ENCODE data around the gene GAB4. TPM values are rescaled to one million over a fixed set of nuclear protein-coding genes. Genes with fewer than 3 reads are reported as not detected.
"Not testable (repeated sequence)": the region's sequence is repeated elsewhere in the genome, so short reads cannot be mapped to it uniquely, and the experiment has no call there.

The GAB4 gene
- total and polyA plus RNA-seq, 10 of the 15 experiments (the other 5 are each of a cell fraction or from before 2014, with no cell fraction given), result not detected

- TF ChIP-seq RUNX3 (IDR thresholded peaks at IDR 0.05; ENCODE audit: low read length) (no peak), NRF1 (conservative IDR thresholded peaks at IDR 0.05; ENCODE audit: low read depth, low read length) (no peak)
Measured at GRCh38 chr22:16937811-16938210, 70.2 kb downstream of the GAB4 start (continued).

DNA sequence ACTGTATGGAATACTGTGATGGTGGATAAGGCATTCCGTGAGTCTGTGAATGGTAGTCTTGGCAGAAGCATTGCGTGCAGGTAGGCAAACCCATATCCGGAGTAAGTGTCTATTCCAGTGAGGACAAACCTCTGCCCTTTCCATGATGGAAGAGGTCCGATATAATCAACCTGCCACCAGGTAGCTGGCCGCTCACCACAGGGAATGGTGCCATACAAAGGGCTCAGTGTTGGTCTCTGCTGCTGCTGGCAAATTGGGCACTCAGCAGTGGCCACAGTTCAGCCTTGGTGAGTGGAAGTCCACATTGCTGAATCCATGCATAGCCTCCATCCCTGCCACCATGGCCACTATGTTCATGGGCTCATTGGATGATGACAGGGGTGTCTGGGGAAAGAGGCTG lies 70.8 kb downstream of the GAB4 start:
- 53% methylated on average over 5 of the region's 5 CpGs for WGBS (ENCODE audit: insufficient coverage, insufficient replicate concordance, low lambda C conversion rate, missing lambda C conversion rate)
- H3K9me3 ChIP-seq (replicated peaks; ENCODE audit: control insufficient read depth, insufficient read depth, low read length); intact Hi-C loops (cut with micrococcal nuclease; ENCODE audit: unreplicated experiment); H3K4me1 ChIP-seq (ENCODE audit: control insufficient read depth, insufficient read depth, low read length); H4K20me1 ChIP-seq (ENCODE audit: control insufficient read depth, insufficient read depth); H2AFZ ChIP-seq (ENCODE audit: control insufficient read depth, low read depth, low read length); H3K4me2 ChIP-seq (ENCODE audit: control insufficient read depth, insufficient read depth); RAD21 ChIA-PET (ENCODE audit: unreplicated experiment); H3K36me3 ChIP-seq (ENCODE audit: control insufficient read depth in 2 of 2, insufficient read depth in 2 of 2, low read length in 1 of 2); H3K4me3 ChIP-seq; SMC1A ChIA-PET (ENCODE audit: uncharacterized antibody, unreplicated experiment); H3K27me3 ChIP-seq (replicated peaks in 1 of 2; ENCODE audit: control insufficient read depth in 2 of 2, insufficient read depth in 2 of 2, low read length in 1 of 2); DNase-seq (ENCODE audit: low read depth, low spot score); FAIRE-seq; H3K9ac ChIP-seq (ENCODE audit: control insufficient read depth, insufficient read depth, low read length); POLR2A ChIA-PET; ATAC-seq; BruUV-seq (replicated peaks); CTCF ChIA-PET; H3K79me2 ChIP-seq (ENCODE audit: control insufficient read depth, insufficient read depth, low read length); H3K27ac ChIP-seq (ENCODE audit: control insufficient read depth, insufficient read depth): not testable (repeated sequence)
- in situ Hi-C loops (cut with MboI), result loop anchor here (5.0 kb wide), 1 partner anchor 35 kb away; no protein-coding TSS in a partner anchor

DNA sequence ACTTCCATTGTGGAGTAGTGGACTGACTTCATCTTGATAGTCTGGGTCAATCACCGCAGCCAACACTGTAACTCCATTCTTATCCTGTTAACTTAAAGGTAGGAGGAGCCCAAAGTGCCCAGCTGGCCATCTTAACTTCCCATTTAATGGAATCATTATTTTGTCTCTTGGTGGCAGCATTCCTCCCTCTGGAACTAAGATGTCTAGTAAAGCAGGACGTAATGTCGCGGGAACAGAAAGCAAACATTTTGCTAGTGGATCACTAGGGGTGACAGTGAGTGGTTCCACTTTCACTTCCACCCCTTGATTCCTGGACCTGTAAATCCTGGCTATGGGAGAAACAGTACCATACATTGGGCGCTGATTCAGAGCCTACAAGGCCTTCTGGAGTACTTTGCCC lies 71.4 kb downstream of the GAB4 start:
- ATAC-seq (no peak), DNase-seq (ENCODE audit: low read depth, low spot score) (no peak), FAIRE-seq (no peak)
- Histone ChIP-seq H3K4me2 (ENCODE audit: control insufficient read depth, insufficient read depth) (no peak overlapping the region), H2AFZ (ENCODE audit: control insufficient read depth, low read depth, low read length) (no peak overlapping the region), H3K9ac (ENCODE audit: control insufficient read depth, insufficient read depth, low read length) (no peak overlapping the region), H3K9me3 (replicated peaks; ENCODE audit: control insufficient read depth, insufficient read depth, low read length) (no peaks in the 10 kb centered on the region), H3K4me3 (no peak overlapping the region), H3K4me1 (ENCODE audit: control insufficient read depth, insufficient read depth, low read length) (no peaks in the 10 kb centered on the region), H3K27me3 (replicated peaks in 1 of 2; ENCODE audit: control insufficient read depth in 2 of 2, insufficient read depth in 2 of 2, low read length in 1 of 2) (no peaks in the 10 kb centered on the region; a peak in 1 of 4 replicates), H3K36me3 (ENCODE audit: control insufficient read depth in 2 of 2, insufficient read depth in 2 of 2, low read length in 1 of 2) (no peaks in the 10 kb centered on the region), H4K20me1 (ENCODE audit: control insufficient read depth, insufficient read depth) (no peaks in the 10 kb centered on the region), H3K27ac (ENCODE audit: control insufficient read depth, insufficient read depth) (no peak overlapping the region), H3K79me2 (ENCODE audit: control insufficient read depth, insufficient read depth, low read length) (no peaks in the 10 kb centered on the region)
- intact Hi-C loops (cut with micrococcal nuclease; ENCODE audit: unreplicated experiment), result no loop called here
- ChIA-PET RAD21 (ENCODE audit: unreplicated experiment) (no interaction called here), CTCF (no interaction called here), SMC1A (ENCODE audit: uncharacterized antibody, unreplicated experiment) (no interaction called here), POLR2A (no interaction called here)
- TF ChIP-seq ESRRA (IDR thresholded peaks at IDR 0.05; ENCODE audit: low read length) (no peak), RELB (IDR thresholded peaks at IDR 0.05; ENCODE audit: low read depth) (no peak)
- TF ChIP-seq, protein P1, sequence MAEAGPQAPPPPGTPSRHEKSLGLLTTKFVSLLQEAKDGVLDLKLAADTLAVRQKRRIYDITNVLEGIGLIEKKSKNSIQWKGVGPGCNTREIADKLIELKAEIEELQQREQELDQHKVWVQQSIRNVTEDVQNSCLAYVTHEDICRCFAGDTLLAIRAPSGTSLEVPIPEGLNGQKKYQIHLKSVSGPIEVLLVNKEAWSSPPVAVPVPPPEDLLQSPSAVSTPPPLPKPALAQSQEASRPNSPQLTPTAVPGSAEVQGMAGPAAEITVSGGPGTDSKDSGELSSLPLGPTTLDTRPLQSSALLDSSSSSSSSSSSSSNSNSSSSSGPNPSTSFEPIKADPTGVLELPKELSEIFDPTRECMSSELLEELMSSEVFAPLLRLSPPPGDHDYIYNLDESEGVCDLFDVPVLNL (IDR thresholded peaks at IDR 0.05; ENCODE audit: low read depth, low read length), result no peak
- TF ChIP-seq, protein P2, sequence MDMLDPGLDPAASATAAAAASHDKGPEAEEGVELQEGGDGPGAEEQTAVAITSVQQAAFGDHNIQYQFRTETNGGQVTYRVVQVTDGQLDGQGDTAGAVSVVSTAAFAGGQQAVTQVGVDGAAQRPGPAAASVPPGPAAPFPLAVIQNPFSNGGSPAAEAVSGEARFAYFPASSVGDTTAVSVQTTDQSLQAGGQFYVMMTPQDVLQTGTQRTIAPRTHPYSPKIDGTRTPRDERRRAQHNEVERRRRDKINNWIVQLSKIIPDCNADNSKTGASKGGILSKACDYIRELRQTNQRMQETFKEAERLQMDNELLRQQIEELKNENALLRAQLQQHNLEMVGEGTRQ (IDR thresholded peaks at IDR 0.05; ENCODE audit: borderline replicate concordance, low read depth, low read length), result no peak
- BruUV-seq (replicated peaks), result no TSS peak
- in situ Hi-C loops (cut with MboI), result loop anchor here (5.0 kb wide), 1 partner anchor 36 kb away; no protein-coding TSS in a partner anchor
- 74% methylated on average over 5 of the region's 5 CpGs for WGBS (ENCODE audit: insufficient coverage, insufficient replicate concordance, low lambda C conversion rate, missing lambda C conversion rate)
